MM.1S (cell line): ENCODE data around the gene RNF38.

Experiments
- DNase-seq: peaks from one replicate; pipeline ENCODE4 v3.0.0-alpha.2; 2015
- H2AFZ ChIP-seq: fragments of 300-600 bp; sonication (generic); 2 replicates; pipeline ENCODE4 v1.6.0; 2016; ENCODE audit warnings: antibody characterized with exemption, low read length
- H3F3A ChIP-seq: fragments of 300-600 bp; sonication (generic); 2 replicates; pipeline ENCODE4 v1.6.1; 2016; ENCODE audit warnings: mild to moderate bottlenecking, antibody characterized with exemption, low read length, moderate library complexity, mixed read lengths; ENCODE audit not compliant: insufficient read depth
- H3K27ac ChIP-seq: fragments of 300-600 bp; sonication (generic); 2 replicates; pipeline ENCODE4 v1.5.1; 2016; ENCODE audit warnings: mild to moderate bottlenecking, low read length
- H3K27me3 ChIP-seq: fragments of 300-600 bp; sonication (generic); replicated peaks from 2 replicates; pipeline ENCODE4 v1.6.0; 2016; ENCODE audit warnings: low read length; ENCODE audit not compliant: insufficient read depth
- H3K36me3 ChIP-seq: fragments of 300-600 bp; sonication (generic); replicated peaks from 2 replicates; pipeline ENCODE4 v1.6.1; 2016; ENCODE audit warnings: mild to moderate bottlenecking, low read length, mixed read lengths; ENCODE audit not compliant: insufficient read depth
- H3K4me1 ChIP-seq: fragments of 300-600 bp; sonication (generic); 2 replicates; pipeline ENCODE4 v1.6.1; 2016; ENCODE audit warnings: low read length, mixed read lengths
- H3K4me2 ChIP-seq: fragments of 300-600 bp; sonication (generic); 2 replicates; pipeline ENCODE4 v1.6.0; 2016; ENCODE audit warnings: low read depth, low read length
- H3K4me3 ChIP-seq: fragments of 300-600 bp; sonication (generic); 2 replicates; pipeline ENCODE4 v1.5.1; 2016; ENCODE audit warnings: low read length, mixed read lengths
- H3K79me2 ChIP-seq: fragments of 300-600 bp; sonication (generic); 2 replicates; pipeline ENCODE4 v1.6.1; 2016; ENCODE audit warnings: mixed run types, low read length, mixed read lengths
- H3K9ac ChIP-seq: fragments of 300-600 bp; sonication (generic); 2 replicates; pipeline ENCODE4 v1.6.1; 2016; ENCODE audit warnings: low read length, mixed read lengths
- H3K9me2 ChIP-seq: fragments of 300-600 bp; sonication (generic); replicated peaks from 2 replicates; pipeline ENCODE4 v1.6.1; 2016; ENCODE audit warnings: mild to moderate bottlenecking, low read length, mixed read lengths; ENCODE audit not compliant: insufficient read depth
- H3K9me3 ChIP-seq: fragments of 300-600 bp; sonication (generic); replicated peaks from 2 replicates; pipeline ENCODE4 v1.6.1; 2016; ENCODE audit warnings: mild to moderate bottlenecking, low read length, mixed read lengths; ENCODE audit not compliant: insufficient read depth
- H4K20me1 ChIP-seq: fragments of 300-600 bp; sonication (generic); 2 replicates; pipeline ENCODE4 v1.6.1; 2016; ENCODE audit warnings: mild to moderate bottlenecking, low read length, moderate library complexity, mixed read lengths; ENCODE audit not compliant: insufficient read depth
- CTCF ChIP-seq: fragments of 300-600 bp; sonication (generic); IDR thresholded peaks from 2 replicates; pipeline ENCODE4 v1.5.1; 2016; ENCODE audit warnings: antibody characterized with exemption, low read length, mixed read lengths
- EZH2 ChIP-seq: fragments of 300-600 bp; sonication (generic); optimal IDR thresholded peaks from 2 replicates; pipeline ENCODE3; 2017; ENCODE audit warnings: low read depth, mild to moderate bottlenecking, antibody characterized with exemption, low read length, mixed read lengths
- EZH2phosphoT487 ChIP-seq: fragments of 300-600 bp; sonication (generic); IDR thresholded peaks from 2 replicates; pipeline ENCODE4 v1.6.1; 2018; ENCODE audit warnings: antibody characterized with exemption, low read length

RNF38 gene

GRCh38 chr9:36445800-36446361 is 45.8 kb upstream of the RNF38 start:
- Histone ChIP-seq H3K4me2 (no peak overlapping the region), H3K79me2 (peaks cover 36% of the 10 kb centered on the region), H4K20me1 (peaks cover 3% of the 10 kb centered on the region; the same call in 1 of the 2 replicates), H3F3A (no peaks in the 10 kb centered on the region), H3K27ac (no peak overlapping the region), H3K9me2 (no peaks in the 10 kb centered on the region), H3K4me1 (no peaks in the 10 kb centered on the region), H3K27me3 (no peaks in the 10 kb centered on the region), H3K9ac (no peak overlapping the region), H2AFZ (no peak overlapping the region), H3K9me3 (no peaks in the 10 kb centered on the region), H3K4me3 (no peak overlapping the region), H3K36me3 (no peaks in the 10 kb centered on the region)
- TF ChIP-seq CTCF (no peak), EZH2phosphoT487 (no peak), EZH2 (no peak)
- DNase-seq = no peak

- Histone ChIP-seq H3K27ac (no peak overlapping the region), H3K4me1 (no peaks in the 10 kb centered on the region), H3F3A (no peaks in the 10 kb centered on the region), H3K9me3 (no peaks in the 10 kb centered on the region), H3K9me2 (no peaks in the 10 kb centered on the region), H4K20me1 (peaks cover 3% of the 10 kb centered on the region; the same call in 1 of the 2 replicates), H3K9ac (no peak overlapping the region), H3K4me2 (no peak overlapping the region), H2AFZ (no peak overlapping the region), H3K36me3 (no peaks in the 10 kb centered on the region), H3K27me3 (no peaks in the 10 kb centered on the region), H3K4me3 (no peak overlapping the region), H3K79me2 (peaks cover 33% of the 10 kb centered on the region)
- no peak for DNase-seq
- no peak for TF ChIP-seq CTCF
- TF ChIP-seq EZH2 = no peak
- TF ChIP-seq EZH2phosphoT487 = no peak
Observed at GRCh38 chr9:36444203-36444602, 44.1 kb upstream of the RNF38 start.

GRCh38 chr9:36443581-36443980 is 43.5 kb upstream of the RNF38 start:
- TF ChIP-seq EZH2phosphoT487 (no peak), EZH2 (no peak), CTCF (no peak)
- Histone ChIP-seq H3F3A (no peaks in the 10 kb centered on the region), H3K36me3 (no peaks in the 10 kb centered on the region), H2AFZ (no peak overlapping the region), H3K9me3 (no peaks in the 10 kb centered on the region), H3K9me2 (no peaks in the 10 kb centered on the region), H3K79me2 (peaks cover 33% of the 10 kb centered on the region), H3K27me3 (no peaks in the 10 kb centered on the region), H4K20me1 (peaks cover 3% of the 10 kb centered on the region; the same call in 1 of the 2 replicates), H3K9ac (no peak overlapping the region), H3K4me3 (no peak overlapping the region), H3K4me1 (no peaks in the 10 kb centered on the region), H3K4me2 (no peak overlapping the region), H3K27ac (no peak overlapping the region)
- no peak for DNase-seq
